MV-4-11 (cell line): ENCODE results near the gene ZNRF2.
"Not testable (repeated sequence)": the region's sequence is repeated elsewhere in the genome, so short reads cannot be mapped to it uniquely, and the experiment has no call there.

Source experiments
- DNase-seq: peaks from one replicate; lab custom pipeline; 2025; lab: John Stamatoyannopoulos, UW

ZNRF2 gene

DNA sequence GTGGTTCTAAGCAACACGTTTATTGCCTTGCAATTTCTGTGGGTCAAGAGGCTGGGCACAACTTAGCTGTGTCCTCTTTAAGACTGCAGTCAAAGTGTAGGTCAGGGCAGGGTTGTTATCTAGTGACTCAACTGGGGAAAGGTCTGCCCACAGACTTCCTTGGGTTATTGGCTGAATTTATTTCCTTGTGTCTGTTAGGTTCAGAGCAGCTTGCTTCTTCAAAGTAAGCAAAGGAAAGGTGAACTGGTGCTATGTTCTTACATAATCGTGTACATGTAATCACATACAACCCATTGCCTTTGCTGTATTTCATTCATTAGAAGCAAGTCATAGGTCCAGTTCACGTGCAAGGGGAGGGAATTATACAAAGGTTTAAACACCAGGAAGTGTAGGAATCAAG, 5.9 kb downstream of the ZNRF2 start:
- peak; percentile 22 for DNase-seq

DNA sequence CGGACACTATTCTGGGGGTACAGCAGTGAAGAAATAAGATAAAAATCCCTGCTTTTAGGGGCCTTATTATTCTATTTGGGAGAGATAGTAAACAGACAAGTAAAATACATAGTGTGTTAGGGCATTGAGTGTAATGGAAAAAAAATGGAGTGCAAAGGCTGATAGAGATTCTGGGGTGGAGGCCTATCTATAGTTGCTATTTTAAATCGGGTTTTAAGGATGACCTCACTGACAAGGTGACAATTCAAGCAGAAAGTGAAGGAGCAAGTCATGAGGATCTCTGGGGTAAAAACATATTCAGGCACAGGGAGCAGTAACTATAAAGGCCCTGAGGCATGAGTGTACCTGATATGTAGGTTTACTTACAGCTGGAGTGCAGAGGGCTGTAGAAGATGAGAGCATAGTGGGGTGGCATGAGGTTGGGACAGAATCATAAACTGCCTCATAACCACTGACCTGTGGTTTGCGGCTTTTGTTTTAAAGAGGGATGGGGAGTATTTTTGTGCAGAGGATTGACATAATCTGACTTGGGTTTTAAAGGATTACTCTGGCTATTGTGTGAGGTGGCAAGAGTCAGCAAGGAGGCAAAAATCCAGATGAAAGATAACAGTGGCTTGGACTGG, 8.1 kb downstream of the ZNRF2 start:
- DNase-seq, result peak; percentile 78

DNA sequence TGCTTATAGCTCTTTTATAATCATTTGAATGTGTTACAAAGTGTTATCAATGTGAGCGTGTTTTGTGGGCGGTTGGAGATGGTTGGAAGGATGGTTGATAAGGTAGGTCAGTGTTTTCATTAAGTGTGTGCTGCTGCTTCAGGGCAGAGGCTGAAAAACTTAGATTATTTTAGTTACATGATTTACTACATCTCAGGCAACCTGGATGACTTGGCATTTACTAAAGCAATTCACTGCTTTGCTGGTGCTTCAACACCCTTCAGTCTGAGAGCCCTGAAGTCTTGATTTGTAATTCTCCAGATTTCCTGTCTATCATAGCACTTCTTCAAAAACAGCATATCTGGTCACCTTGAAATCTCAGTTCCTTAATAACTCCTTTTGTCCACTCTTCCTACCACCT, 11.9 kb downstream of the ZNRF2 start:
- DNase-seq, result not testable (repeated sequence)

DNA sequence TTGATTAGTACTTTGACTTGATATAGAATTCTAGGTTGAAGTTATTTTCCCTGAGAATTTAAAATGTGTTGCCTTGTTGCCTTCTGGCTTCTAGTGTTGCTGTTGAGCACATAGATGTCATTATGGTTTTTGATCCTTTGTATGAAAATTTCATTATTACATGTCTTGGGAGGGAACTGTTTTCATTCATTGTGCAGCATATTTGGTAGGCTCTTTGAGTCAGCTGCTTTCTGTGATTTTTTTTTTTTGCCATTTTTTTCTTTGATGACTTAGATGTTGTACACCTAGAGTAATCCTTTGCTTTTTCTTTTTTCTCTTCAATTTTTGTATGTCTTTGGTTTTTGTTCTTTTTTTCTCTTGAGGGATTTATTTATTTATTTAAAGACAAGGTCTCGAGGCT, 13.1 kb downstream of the ZNRF2 start:
- DNase-seq, result not testable (repeated sequence)

DNA sequence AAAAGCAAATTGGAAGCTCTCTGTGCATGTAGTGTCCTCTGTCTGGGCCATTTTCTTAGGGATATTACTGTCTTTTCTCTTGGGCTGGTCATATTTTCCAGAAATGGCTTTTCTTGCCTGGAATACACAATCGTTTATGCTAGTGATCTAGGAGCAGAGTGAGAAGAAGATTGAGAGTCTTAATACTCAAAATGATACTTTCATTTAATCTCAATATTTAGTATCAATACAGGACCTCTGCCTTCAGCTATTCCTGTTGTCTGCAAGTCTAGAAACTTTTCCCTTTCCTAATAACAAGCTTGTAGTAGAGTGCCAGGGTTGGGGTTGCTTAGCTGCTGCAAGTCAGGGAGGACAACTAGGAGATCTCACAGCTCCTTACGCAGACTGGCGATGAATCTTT, 14.0 kb downstream of the ZNRF2 start:
- not testable (repeated sequence) for DNase-seq

DNA sequence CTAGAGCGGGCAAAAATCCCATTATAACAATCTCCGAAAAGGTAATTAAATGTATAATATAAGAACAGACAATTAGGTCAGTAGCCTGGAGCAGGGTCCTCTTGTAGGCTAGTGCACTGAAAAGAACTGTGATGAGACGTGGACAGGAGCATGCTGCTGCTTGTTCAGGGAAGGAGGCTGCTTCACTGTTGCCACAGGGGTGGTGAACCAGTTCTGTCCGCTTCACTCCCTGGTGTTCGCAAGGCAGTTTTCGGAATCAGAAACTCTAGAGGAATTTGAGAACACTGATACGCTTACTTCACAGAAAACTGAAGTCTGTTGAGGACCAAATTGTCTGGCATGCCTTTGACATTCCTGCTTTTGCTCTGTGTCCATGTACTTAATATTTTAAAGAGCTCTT, 17.4 kb downstream of the ZNRF2 start:
- no peak for DNase-seq

DNA sequence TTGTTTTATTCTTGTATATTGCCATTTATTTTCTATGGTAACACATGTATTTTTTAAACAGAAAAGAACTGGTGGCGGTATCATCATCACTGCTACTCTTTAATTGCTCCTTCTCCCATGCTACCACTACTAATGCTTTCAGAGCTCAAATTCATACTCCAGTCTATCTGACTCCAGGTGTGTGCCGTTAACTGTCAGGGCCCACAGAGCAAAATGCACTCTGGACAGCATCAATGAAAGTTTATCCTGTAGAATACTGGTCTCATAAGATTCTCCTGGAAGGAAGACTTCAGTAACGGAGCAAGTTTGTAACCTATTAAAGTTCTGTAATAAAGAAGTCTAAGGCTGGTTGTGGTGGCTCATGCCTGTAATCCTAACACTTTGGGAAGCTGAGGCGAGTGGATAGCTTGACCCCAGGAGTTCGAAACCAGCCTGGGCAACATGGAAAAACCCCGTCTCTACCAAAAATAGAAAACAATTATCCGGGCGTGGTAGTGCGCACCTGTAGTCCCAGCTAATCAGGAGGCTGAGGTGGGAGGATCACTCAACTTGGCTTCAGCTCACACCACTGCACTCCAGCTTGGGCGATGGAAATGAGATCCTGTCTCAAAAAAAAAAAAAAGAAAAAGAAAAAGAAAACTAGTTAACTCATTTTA, 18.4 kb downstream of the ZNRF2 start:
- DNase-seq, result no peak

DNA sequence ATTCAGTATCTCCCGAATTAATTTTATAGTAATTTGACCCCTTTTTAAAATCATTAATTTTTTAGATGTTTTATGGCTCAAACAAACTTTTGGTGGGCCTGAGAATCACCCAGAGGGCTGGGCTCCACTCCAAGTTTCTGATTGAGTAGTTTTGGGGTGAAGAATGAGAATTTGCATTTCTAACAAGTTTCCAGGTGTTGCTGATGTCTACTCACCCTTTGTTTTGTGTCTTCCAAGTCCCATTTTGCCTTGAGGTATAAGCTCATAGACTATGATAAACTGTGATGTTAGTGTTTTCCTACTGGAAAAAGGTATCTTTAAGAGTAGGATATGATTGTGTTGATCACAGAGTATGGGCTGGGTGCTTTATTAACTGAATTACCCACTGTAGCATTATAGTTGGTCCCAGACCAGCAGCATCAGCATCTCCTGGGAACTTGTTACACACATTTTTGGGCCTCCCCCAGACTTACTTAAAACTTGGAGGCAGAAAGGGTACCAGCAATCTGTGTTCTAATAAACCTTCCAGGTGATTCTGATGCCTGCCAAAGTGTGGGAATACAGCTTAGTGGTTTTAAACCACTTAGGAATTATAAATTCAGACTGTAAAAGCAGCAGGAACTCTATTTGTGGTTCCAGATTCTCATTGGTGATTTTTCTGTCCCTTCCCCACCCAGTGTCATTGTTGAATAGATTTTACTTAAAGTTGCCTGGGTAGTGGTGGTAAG, 19.1 kb downstream of the ZNRF2 start:
- no peak for DNase-seq

DNA sequence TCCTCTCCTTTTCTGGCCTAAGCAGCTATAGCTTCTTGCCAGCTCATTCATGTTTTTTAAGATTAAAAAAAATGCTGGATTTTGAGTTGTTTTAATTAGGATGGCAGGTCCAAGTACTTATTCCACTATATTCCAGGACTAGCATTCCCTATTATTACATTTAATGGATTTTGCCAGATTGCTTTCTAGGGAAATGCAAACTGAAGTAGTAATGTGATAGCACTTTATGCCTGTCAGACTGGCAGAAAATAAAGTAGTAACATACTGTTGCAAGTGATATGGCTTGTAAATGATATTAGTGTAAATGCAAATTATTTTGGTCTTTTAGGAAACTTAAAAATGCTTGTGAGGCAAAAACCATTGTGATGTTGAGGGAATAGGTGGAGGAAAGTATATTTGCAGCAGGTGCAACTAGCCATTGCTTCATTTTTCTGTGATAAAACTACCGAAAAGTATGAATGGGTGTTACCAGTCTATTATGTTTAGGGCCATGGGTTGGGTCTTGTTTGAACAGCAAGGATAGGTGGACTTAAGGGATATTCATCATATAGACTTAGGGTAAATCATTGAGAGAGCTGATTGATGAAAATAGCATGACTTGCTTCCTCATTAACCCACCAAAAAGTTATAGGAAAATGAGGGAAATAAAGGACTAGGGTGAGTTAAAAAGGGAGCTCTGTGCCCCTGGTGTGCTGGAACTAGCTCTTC, 19.9 kb downstream of the ZNRF2 start:
- no peak for DNase-seq

DNA sequence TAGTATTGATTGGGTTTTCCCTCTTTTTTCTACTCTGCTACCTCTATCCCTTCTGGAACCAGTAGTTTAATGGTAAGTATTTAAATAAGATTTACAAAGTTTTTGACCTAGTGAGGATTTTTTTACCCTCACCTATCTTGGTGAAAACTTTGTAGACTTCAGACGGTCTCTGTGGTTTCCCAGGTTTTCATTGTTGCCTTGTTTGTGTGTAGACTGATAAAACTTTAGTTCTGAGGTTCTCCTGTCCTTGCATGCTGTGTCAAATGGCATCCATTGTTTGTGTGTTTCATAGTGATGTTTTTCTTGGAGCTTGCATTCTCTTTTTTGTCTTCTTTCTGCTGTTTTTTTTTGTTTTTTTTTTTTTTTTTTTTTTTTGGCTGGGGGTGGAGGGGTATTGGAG, 22.6 kb downstream of the ZNRF2 start:
- DNase-seq, result no peak

DNA sequence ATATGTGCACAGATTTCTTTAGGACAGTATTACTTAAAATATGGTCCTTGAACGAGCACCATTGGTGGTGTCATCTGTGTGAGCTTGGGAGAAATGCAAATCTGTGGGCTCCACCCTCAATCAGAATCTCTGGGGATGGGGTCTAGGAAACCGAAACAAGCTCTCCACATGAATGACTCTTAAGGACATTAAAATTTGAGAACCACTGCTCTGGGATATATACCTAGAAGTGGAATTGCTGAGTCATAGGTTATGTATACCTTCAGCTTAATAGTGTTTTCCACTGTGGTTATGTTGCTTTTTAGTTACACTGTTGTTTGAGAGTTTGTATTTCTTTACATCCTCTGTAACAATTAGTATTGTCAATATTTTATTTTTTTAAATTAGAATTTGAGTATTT, 24.0 kb downstream of the ZNRF2 start:
- DNase-seq, result no peak

DNA sequence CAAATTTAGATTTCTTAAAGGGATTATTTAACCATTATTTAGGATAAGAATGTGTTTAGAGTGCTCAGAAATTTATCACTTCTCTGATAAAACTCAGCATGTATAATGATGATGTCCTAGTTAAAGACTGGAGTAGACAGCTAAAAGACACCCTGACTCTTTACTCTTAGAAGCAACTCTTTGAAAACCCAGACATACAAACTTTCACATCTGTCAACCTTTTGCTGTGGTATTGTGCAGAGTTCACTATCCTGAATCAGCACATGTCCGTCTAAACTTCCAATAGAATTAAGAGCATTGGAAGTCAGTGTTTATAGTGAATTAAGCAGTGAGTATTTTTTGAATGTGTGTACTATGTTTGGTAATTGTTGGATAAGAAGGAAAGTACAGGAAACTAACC, 24.9 kb downstream of the ZNRF2 start:
- DNase-seq, result no peak

DNA sequence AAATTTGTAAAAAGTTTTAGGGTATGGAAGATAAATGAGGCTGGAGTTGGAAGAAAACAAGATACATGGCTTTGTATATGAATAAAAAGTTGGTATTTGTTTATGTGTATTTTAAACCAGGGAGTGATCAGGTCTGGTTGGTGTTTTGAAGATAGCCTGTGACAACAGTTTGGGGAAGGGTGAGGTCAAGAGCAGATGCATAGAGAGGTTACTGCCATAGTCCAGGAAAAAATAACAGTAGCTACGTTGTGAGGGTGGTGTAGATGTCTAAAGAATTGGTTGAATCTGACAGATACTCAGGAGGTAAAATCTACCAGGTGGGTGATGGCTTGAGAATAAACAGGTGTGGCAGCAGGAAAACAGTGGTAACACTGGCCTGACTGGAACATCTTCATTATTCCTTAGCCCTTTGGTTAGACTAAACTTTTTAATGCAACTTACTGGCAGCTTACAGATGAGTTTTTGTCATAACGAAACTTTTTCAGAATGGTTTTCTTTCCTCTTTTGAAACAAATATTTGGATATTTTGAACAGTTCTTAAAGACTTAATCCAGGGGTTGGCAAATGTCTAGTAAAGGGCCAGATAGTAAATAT, 25.5 kb downstream of the ZNRF2 start:
- peak; percentile 88 for DNase-seq

DNA sequence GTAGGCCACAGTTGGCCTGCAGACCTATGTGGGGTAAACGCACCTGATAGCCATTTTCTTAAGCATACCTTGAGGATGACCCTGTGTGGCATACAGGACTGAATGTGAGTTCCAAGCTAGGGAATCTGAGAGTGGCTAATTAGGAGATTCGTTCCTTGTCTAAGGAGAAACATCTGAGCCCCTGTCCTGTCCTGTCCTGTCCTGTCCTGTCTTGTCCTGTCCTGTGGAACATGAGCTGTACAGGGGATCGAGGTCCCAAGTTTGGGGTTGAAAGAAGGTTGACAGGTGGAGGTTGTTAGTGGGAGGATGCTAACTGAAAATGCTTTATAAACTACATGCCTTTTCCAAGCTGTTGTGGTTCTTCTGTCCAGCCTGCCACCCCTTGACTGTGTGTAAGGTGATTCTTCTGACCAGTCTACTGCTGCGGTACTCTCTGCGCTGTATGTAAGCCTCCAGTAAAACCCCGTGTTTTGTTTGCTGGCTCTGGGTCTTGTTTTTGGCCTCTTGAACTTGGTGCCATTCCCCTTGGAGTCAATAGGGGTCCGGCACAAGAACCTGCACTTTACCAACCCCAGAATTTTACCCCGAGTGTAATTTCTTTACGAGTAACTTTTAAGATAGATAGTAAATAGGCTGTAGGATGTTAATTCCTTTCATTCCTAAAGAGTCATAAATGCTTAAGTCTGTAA, 26.4 kb downstream of the ZNRF2 start:
- no peak for DNase-seq

DNA sequence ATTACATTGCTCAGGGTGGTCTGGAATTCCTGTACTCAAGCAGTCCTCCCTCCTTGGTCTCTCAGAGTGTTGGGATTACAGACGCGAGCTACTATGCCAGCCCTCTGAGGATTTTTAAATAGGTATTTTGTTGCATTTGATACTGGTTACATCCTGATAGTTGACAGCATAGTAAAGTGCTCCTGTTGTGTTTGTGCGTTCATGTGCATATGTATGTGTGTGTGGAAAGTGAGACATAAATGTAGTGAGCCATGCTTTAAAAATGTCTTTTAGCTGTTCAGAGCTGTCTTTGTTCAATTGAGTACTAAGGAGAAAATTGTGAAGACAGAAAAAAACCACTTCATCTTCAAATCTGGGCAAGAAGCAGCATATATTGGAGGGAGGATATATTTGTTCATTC, 27.8 kb downstream of the ZNRF2 start:
- DNase-seq, result no peak

DNA sequence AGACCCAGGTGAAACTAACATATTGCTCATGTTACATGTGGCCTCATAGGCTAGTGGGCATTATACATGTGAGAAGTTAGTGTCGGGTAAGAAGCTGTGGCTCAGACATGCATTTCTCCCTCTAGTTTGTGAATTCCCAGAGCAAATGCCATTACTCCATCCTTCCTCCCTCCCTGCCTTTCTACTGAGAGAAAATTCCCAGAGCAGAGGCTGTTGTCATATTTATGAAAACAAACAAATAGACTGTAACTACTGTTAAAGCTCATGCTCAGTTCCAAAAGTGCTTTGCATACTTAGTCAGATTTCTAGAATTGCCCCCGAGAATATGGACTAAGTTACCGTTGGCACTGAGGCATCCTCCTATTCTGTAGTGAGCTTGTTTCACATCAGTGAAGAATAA, 29.0 kb downstream of the ZNRF2 start:
- DNase-seq, result no peak

DNA sequence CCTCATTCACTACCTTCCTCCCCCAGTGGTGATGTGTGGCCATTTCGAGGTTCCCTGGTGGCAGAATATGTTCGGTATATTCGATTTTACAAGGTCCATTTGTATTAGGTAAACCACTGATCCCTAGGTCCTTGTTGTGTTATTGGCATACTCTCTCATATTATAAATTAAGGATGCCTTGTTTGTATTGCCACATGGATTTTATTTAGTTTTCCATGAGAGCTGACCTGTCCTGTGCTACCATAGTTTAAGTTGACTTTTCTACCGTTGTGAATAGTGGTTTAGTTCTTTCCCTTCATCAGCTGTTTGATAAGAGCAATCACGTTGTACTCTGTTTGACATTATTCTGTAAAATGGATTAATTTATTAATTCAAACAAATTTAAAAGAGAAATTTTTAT, 29.4 kb downstream of the ZNRF2 start:
- DNase-seq, result no peak

DNA sequence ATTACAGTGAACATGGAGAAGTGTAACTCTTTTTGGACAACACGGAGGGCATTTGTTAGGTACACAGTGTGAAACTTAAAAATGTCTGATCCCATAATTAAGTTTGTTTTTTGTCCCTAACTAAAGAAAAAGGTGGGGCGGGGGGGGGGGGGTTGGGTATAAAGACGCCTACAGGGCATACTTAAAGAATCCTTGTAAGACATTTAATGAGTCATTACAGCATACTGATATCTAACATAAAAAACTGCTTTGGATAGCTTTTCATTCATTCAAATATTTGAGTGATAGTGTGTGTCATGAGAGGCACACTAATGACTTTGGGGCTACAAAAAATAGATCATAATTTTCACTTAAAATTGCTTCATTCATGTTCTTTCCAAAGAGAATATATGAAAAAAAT, 31.2 kb downstream of the ZNRF2 start:
- no peak for DNase-seq

DNA sequence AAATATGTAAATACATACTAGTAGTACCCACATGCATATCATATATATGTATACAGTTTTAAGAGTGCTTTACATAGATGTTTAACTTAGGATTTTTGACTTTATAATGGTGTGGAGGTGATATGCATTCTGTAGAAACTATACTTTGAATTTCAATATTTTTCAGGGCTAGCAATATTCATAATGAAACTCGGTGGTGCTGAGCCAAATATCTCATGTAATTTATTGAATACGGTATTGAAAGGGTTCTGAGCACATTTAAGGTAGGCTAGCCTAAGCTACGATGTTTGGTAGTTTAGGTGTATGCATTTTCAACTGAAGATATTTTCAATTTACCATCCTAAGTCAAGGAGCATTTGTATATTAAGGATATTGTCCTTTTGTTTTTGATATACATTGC, 36.0 kb downstream of the ZNRF2 start:
- no peak for DNase-seq

DNA sequence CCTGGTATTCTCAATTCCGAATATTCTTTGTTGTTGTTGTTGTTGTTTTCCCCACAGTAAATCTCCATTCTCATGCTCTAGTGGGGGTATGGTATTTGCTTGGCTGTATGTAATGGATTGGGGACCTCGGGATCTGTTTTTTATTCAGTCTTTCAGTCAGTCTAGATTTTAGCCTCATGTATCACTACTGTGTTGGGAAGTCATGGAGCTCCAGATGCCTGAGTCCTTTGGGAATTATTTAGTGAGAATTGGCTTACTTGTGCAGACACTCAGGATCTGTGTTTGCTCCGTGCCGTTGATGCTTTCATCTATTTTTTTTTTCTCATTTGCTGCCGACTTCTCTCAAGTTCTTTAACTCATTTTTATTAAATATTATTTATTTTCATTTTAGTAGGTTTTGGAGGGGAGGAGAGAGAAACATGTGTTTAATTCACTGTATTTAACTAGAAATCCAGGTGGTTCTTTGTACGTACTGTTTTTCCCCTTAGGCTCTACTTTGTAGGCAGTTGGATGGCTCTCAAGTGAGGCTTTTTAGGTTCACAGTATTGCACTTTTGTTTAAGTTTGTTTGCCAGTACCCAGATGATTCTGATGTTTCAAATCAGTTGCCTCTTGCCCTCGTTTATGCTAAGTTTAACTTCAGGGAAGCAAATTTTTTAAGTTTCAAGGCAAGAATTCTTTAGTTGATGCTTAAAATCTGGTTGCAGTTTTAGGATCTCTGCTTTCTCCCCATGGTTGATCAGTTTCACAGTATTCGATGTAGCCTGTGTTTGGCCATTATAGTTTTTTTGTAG, 36.9 kb downstream of the ZNRF2 start:
- DNase-seq, result no peak

DNA sequence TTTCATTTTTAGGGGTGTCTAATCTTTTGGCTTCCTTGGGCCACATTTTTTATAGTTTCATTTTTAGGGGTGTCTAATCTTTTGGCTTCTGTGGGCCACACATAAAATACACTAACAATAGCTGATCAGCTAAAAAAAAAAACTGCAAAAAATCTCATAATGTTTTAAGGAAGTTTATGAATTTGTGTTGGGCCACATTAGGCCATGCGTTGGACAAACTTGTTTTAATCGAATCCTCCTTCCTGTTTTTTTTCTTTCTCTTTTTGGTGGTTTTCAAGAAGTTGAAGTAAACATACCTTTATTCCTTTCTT, 37.4 kb downstream of the ZNRF2 start:
- peak; percentile 69 for DNase-seq
